Fibroblast of lung (primary cell): ENCODE measurements around the gene OAT. TPM values are rescaled to one million over a fixed set of nuclear protein-coding genes. Genes with fewer than 3 reads are reported as not detected.
A peak's percentile ranks its signal among the peaks of the same experiment; 100 is the strongest.

ENCODE experiments used
- DNase-seq, 2 donors: peaks; one replicate each; pipeline versions ENCODE4 v3.0.0 to v3.0.0-alpha.2; 2010; ENCODE audit warnings: low read depth in 2 of 2
- H2AFZ ChIP-seq: 2 replicates; pipeline ENCODE4 v1.5.1; 2012; ENCODE audit warnings: low read length, control low read depth, inconsistent platforms
- H3K27ac ChIP-seq: 2 replicates; pipeline ENCODE4 v1.5.1; 2011; ENCODE audit warnings: low read length, control low read depth; ENCODE audit not compliant: insufficient read depth
- H3K27me3 ChIP-seq: 2 replicates; pipeline ENCODE4 v1.5.1; 2011; ENCODE audit warnings: mild to moderate bottlenecking, low read length; ENCODE audit not compliant: control insufficient read depth, insufficient read depth
- H3K36me3 ChIP-seq: 2 replicates; pipeline ENCODE4 v1.5.1; 2011; ENCODE audit warnings: low read length; ENCODE audit not compliant: control insufficient read depth, insufficient read depth
- H3K4me1 ChIP-seq: 2 replicates; pipeline ENCODE4 v1.5.1; 2011; ENCODE audit warnings: low read length; ENCODE audit not compliant: control insufficient read depth, insufficient read depth; ENCODE audit errors: extremely low read depth
- H3K4me2 ChIP-seq: 2 replicates; pipeline ENCODE4 v1.5.1; 2011; ENCODE audit warnings: low read length, control low read depth; ENCODE audit not compliant: insufficient read depth; ENCODE audit errors: extremely low read depth
- H3K4me3 ChIP-seq, 4 experiments: fragments of 200-600 bp in 1 of 4; sonication (generic) in 1 of 4; replicated peaks in 1 of 4; 2 replicates each; pipeline ENCODE4 v1.5.1; 2011 to 2016; ENCODE audit warnings: low read length in 4 of 4, low read depth in 3 of 4, mild to moderate bottlenecking in 3 of 4, control low read depth in 2 of 4, inconsistent platforms in 1 of 4, mixed read lengths in 1 of 4; ENCODE audit not compliant: insufficient read depth in 1 of 4; ENCODE audit errors: control extremely low read depth in 1 of 4
- H3K79me2 ChIP-seq: 2 replicates; pipeline ENCODE4 v1.5.1; 2012; ENCODE audit warnings: mild to moderate bottlenecking, low read length, inconsistent platforms; ENCODE audit not compliant: control insufficient read depth, insufficient read depth
- H3K9ac ChIP-seq: 2 replicates; pipeline ENCODE4 v1.5.1; 2011; ENCODE audit warnings: mild to moderate bottlenecking, low read length, control low read depth; ENCODE audit not compliant: insufficient read depth
- H3K9me3 ChIP-seq: 2 replicates; pipeline ENCODE4 v1.5.1; 2012; ENCODE audit warnings: low read depth, low read length; ENCODE audit not compliant: control insufficient read depth, insufficient read depth
- H4K20me1 ChIP-seq: 2 replicates; pipeline ENCODE4 v1.5.1; 2011; ENCODE audit warnings: low read length; ENCODE audit not compliant: control insufficient read depth, insufficient read depth; ENCODE audit errors: extremely low read depth
- CTCF ChIP-seq, 2 donors: IDR thresholded peaks in 1 of 2; conservative IDR thresholded peaks in 1 of 2; 1 replicate in 1 of 2; 2 replicates in 1 of 2; pipeline ENCODE4 v1.5.1; 2011 to 2012; ENCODE audit warnings: low read length in 2 of 2, control low read depth in 1 of 2, inconsistent platforms in 1 of 2, low read depth in 1 of 2, mild to moderate bottlenecking in 1 of 2
- EZH2 ChIP-seq: IDR thresholded peaks from 2 replicates; pipeline ENCODE4 v1.5.1; 2012; ENCODE audit warnings: low read length, control low read depth, mild to moderate bottlenecking; ENCODE audit errors: missing control alignments
- polyA plus RNA-seq, 2 donors: library from polyadenylated mRNA; depleted of rRNA in 1 of 2; stranded (reverse) in 1 of 2; unstranded in 1 of 2; fragments of >200 nt; gene quantifications; 2 replicates each; pipeline ENCODE4 v1.2.1, GENCODE V29; 2011 to 2012; ENCODE audit warnings: missing spikeins in 1 of 2
- total RNA-seq: library from RNA; depleted of rRNA; stranded (reverse); fragments of >200 nt; gene quantifications from 2 replicates; pipeline ENCODE4 v1.2.1, GENCODE V29; 2014

Gene OAT
- total and polyA plus RNA-seq, 2 donors (not counting 1 experiment from before 2014, with no cell fraction given), result 147 to 227 TPM

- no peak for DNase-seq
- Histone ChIP-seq H3K4me2 (no peak overlapping the region), H4K20me1 (no peaks in the 10 kb centered on the region), H3K79me2 (no peaks in the 10 kb centered on the region), H3K4me1 (no peaks in the 10 kb centered on the region), H3K27ac (no peak overlapping the region), H3K9ac (no peak overlapping the region), H3K27me3 (no peaks in the 10 kb centered on the region), H3K4me3 (no peak overlapping the region), H3K9me3 (no peaks in the 10 kb centered on the region), H3K36me3 (no peaks in the 10 kb centered on the region), H2AFZ (no peak overlapping the region)
- TF ChIP-seq CTCF (conservative IDR thresholded peaks at IDR 0.05 in 1 of 2, IDR thresholded peaks at IDR 0.05 in 1 of 2; ENCODE audit: low read depth in 1 of 2, low read length in 2 of 2) (no peak), EZH2 (no peak)
Measured at GRCh38 chr10:124465003-124465776, 46.5 kb upstream of the OAT start.

- TF ChIP-seq EZH2 (no peak), CTCF (conservative IDR thresholded peaks at IDR 0.05 in 1 of 2, IDR thresholded peaks at IDR 0.05 in 1 of 2; ENCODE audit: low read depth in 1 of 2, low read length in 2 of 2) (no peak)
- Histone ChIP-seq H3K4me1 (no peaks in the 10 kb centered on the region), H3K79me2 (no peaks in the 10 kb centered on the region), H3K4me3 (no peak overlapping the region), H3K4me2 (no peak overlapping the region), H3K27me3 (no peaks in the 10 kb centered on the region), H4K20me1 (no peaks in the 10 kb centered on the region), H2AFZ (no peak overlapping the region), H3K9ac (no peak overlapping the region), H3K36me3 (no peaks in the 10 kb centered on the region), H3K9me3 (no peaks in the 10 kb centered on the region), H3K27ac (no peak overlapping the region)
- no peak for DNase-seq
Measured at GRCh38 chr10:124464028-124464965, 45.6 kb upstream of the OAT start.

GRCh38 chr10:124462348-124462695, 43.6 kb upstream of the OAT start:
- Histone ChIP-seq H4K20me1 (no peaks in the 10 kb centered on the region), H3K4me3 (peak overlapping the region; percentile 24 to 66 (median 52)), H2AFZ (peak overlapping the region; percentile 42), H3K27ac (no peak overlapping the region), H3K9ac (no peak overlapping the region), H3K36me3 (no peaks in the 10 kb centered on the region), H3K4me1 (no peaks in the 10 kb centered on the region), H3K9me3 (no peaks in the 10 kb centered on the region), H3K79me2 (no peaks in the 10 kb centered on the region), H3K27me3 (peaks cover 5% of the 10 kb centered on the region), H3K4me2 (peak overlapping the region; percentile 4)
- no peak for TF ChIP-seq CTCF (conservative IDR thresholded peaks at IDR 0.05 in 1 of 2, IDR thresholded peaks at IDR 0.05 in 1 of 2; ENCODE audit: low read depth in 1 of 2, low read length in 2 of 2)
- no peak for TF ChIP-seq EZH2
- DNase-seq, result no peak
